ENCODE results near the gene GRM4.

The GRM4 gene

GRCh38 chr6:34062156-34062555, 83.7 kb downstream of the GRM4 start:
- no peaks in the 10 kb centered on the region for H3K4me1 ChIP-seq (ENCODE audit: low read length)
- H3F3A ChIP-seq (ENCODE audit: insufficient read depth, low read length), result no peaks in the 10 kb centered on the region
- H3K27ac ChIP-seq (ENCODE audit: low read length), result no peak overlapping the region
- no peaks in the 10 kb centered on the region for H3K9me3 ChIP-seq (replicated peaks; ENCODE audit: insufficient read depth, low read length)
- no peak overlapping the region for H2AFZ ChIP-seq (ENCODE audit: low read length)
- H3K9me2 ChIP-seq (replicated peaks; ENCODE audit: insufficient read depth, low read length), result no peaks in the 10 kb centered on the region
- H3K4me2 ChIP-seq (ENCODE audit: low read depth, low read length), result no peak overlapping the region
- H3K9ac ChIP-seq (ENCODE audit: low read length), result no peak overlapping the region
- TF ChIP-seq CTCF (IDR thresholded peaks at IDR 0.05; ENCODE audit: low read length), result no peak
- no peak for TF ChIP-seq EZH2 (optimal IDR thresholded peaks at IDR 0.05; ENCODE audit: low read depth, low read length)
- TF ChIP-seq EZH2phosphoT487 (IDR thresholded peaks at IDR 0.05; ENCODE audit: low read length), result no peak
- H3K4me3 ChIP-seq (ENCODE audit: low read length), result no peak overlapping the region
- DNase-seq, result no peak
- H3K36me3 ChIP-seq (replicated peaks; ENCODE audit: insufficient read depth, low read length), result no peaks in the 10 kb centered on the region
- H3K27me3 ChIP-seq (replicated peaks; ENCODE audit: insufficient read depth, low read length), result peaks cover 96% of the 10 kb centered on the region
- no peaks in the 10 kb centered on the region for H3K79me2 ChIP-seq (ENCODE audit: low read length)
- no peaks in the 10 kb centered on the region for H4K20me1 ChIP-seq (ENCODE audit: insufficient read depth, low read length)

DNA sequence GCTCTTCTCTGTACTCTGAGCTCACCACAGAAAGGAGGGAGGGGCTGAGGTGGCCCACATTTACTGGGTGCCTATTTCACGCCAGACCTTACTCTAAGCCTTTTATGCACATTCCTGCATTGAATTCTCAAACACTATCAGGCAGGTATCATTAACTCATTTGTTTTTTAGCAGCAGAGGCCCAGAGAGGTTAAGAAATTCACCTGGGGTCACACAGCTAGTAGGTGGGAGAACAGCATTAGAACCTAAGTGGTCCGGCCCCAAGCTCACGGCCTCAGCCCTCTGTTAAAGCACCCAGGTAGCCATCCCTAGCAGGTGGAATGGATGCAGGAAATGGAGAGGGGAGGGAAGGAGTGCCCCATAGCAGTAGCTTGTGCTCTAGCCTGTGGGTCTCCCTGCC, 84.5 kb downstream of the GRM4 start:
- Histone ChIP-seq H3K36me3 (replicated peaks; ENCODE audit: insufficient read depth, low read length) (no peaks in the 10 kb centered on the region), H3K4me2 (ENCODE audit: low read depth, low read length) (no peak overlapping the region), H3K9me3 (replicated peaks; ENCODE audit: insufficient read depth, low read length) (no peaks in the 10 kb centered on the region), H3F3A (ENCODE audit: insufficient read depth, low read length) (no peaks in the 10 kb centered on the region), H3K9me2 (replicated peaks; ENCODE audit: insufficient read depth, low read length) (no peaks in the 10 kb centered on the region), H3K27me3 (replicated peaks; ENCODE audit: insufficient read depth, low read length) (peaks cover 92% of the 10 kb centered on the region), H3K9ac (ENCODE audit: low read length) (no peak overlapping the region), H3K4me1 (ENCODE audit: low read length) (no peaks in the 10 kb centered on the region), H2AFZ (ENCODE audit: low read length) (no peak overlapping the region), H3K79me2 (ENCODE audit: low read length) (no peaks in the 10 kb centered on the region), H3K4me3 (ENCODE audit: low read length) (no peak overlapping the region), H3K27ac (ENCODE audit: low read length) (no peak overlapping the region), H4K20me1 (ENCODE audit: insufficient read depth, low read length) (no peaks in the 10 kb centered on the region)
- TF ChIP-seq EZH2phosphoT487 (IDR thresholded peaks at IDR 0.05; ENCODE audit: low read length) (no peak), CTCF (IDR thresholded peaks at IDR 0.05; ENCODE audit: low read length) (no peak), EZH2 (optimal IDR thresholded peaks at IDR 0.05; ENCODE audit: low read depth, low read length) (no peak)
- no peak for DNase-seq

GRCh38 chr6:34059914-34060313, 86.0 kb downstream of the GRM4 start:
- Histone ChIP-seq H4K20me1 (ENCODE audit: insufficient read depth, low read length) (no peaks in the 10 kb centered on the region), H3K4me2 (ENCODE audit: low read depth, low read length) (no peak overlapping the region), H3K27me3 (replicated peaks; ENCODE audit: insufficient read depth, low read length) (peaks cover 77% of the 10 kb centered on the region), H3K9me3 (replicated peaks; ENCODE audit: insufficient read depth, low read length) (no peaks in the 10 kb centered on the region), H3K9me2 (replicated peaks; ENCODE audit: insufficient read depth, low read length) (no peaks in the 10 kb centered on the region), H3K36me3 (replicated peaks; ENCODE audit: insufficient read depth, low read length) (no peaks in the 10 kb centered on the region), H3K79me2 (ENCODE audit: low read length) (no peaks in the 10 kb centered on the region), H3K4me3 (ENCODE audit: low read length) (no peak overlapping the region), H2AFZ (ENCODE audit: low read length) (no peak overlapping the region), H3K9ac (ENCODE audit: low read length) (no peak overlapping the region), H3F3A (ENCODE audit: insufficient read depth, low read length) (no peaks in the 10 kb centered on the region), H3K27ac (ENCODE audit: low read length) (no peak overlapping the region), H3K4me1 (ENCODE audit: low read length) (0 out of 2 replicates have a peak, but pooled peaks cover 6% of the 10 kb centered on the region)
- no peak for DNase-seq
- no peak for TF ChIP-seq EZH2 (optimal IDR thresholded peaks at IDR 0.05; ENCODE audit: low read depth, low read length)
- no peak for TF ChIP-seq CTCF (IDR thresholded peaks at IDR 0.05; ENCODE audit: low read length)
- no peak for TF ChIP-seq EZH2phosphoT487 (IDR thresholded peaks at IDR 0.05; ENCODE audit: low read length)
